HepG2 (cell line): ENCODE results near the gene CSMD2. TPM values are rescaled to one million over a fixed set of nuclear protein-coding genes. Genes with fewer than 3 reads are reported as not detected.

Experiments used
- ATAC-seq: fragments of 200-7000 bp; cut with Tn5 transposase; 3 replicates; pipeline ENCODE4 v1.9.1; 2020; ENCODE audit warnings: mild to moderate bottlenecking, moderate library complexity
- BruUV-seq: library from RNA; stranded (reverse); fragments of 400-500 nt; replicated peaks from 2 replicates; lab custom pipeline; 2021; lab: Mats Ljungman, UMichigan
- CTCF ChIA-PET: fragments of 300-600 bp; formaldehyde crosslinking; extraction: SDS; loops from one replicate; lab custom pipeline; 2021; ENCODE audit warnings: low total read pairs, inconsistent platforms, low intra/inter-chr PET ratio; lab: Yijun Ruan, JAX
- POLR2A ChIA-PET: fragments of 350-600 bp; sonication (Branson Sonifier 250); formaldehyde crosslinking; loops from one replicate; lab custom pipeline; 2020; ENCODE audit warnings: antibody characterized with exemption, inconsistent platforms; lab: Yijun Ruan, JAX
- DNase-seq: peaks from one replicate; pipeline ENCODE4 v3.0.0-alpha.2; 2015; ENCODE audit warnings: low spot score
- FAIRE-seq: peaks from 3 replicates; lab custom pipeline; 2011; peaks lifted over from hg19 to GRCh38; lab: Jason Lieb, UNC
- H2AFZ ChIP-seq: one replicate; pipeline ENCODE4 v1.6.1; 2011; ENCODE audit warnings: low read length, inconsistent platforms
- H3K27ac ChIP-seq: fragments of 300-600 bp; 3 replicates; pipeline ENCODE4 v1.8.0; 2011; ENCODE audit warnings: mixed run types, mild to moderate bottlenecking, mixed read lengths, low read length, inconsistent platforms; ENCODE audit not compliant: insufficient read depth; ENCODE audit errors: extremely low read length
- H3K27me3 ChIP-seq, 2 experiments: fragments of 200-600 bp in 1 of 2; 2 replicates in 1 of 2; 3 replicates in 1 of 2; pipeline versions ENCODE4 v1.6.0 to v1.8.0; 2011; ENCODE audit warnings: low read length in 2 of 2, mild to moderate bottlenecking in 2 of 2, moderate library complexity in 2 of 2, inconsistent platforms in 1 of 2; ENCODE audit not compliant: insufficient read depth in 2 of 2, control insufficient read depth in 1 of 2
- H3K36me3 ChIP-seq, 2 experiments: fragments of 200-600 bp in 1 of 2; replicated peaks in 1 of 2; 2 replicates in 1 of 2; 3 replicates in 1 of 2; pipeline versions ENCODE4 v1.5.1 to v1.8.0; 2011; ENCODE audit warnings: low read length in 2 of 2, inconsistent platforms in 1 of 2; ENCODE audit not compliant: insufficient read depth in 2 of 2, control insufficient read depth in 1 of 2
- H3K4me1 ChIP-seq: 2 replicates; pipeline ENCODE4 v1.5.1; 2012; ENCODE audit warnings: low read length, inconsistent platforms; ENCODE audit not compliant: insufficient read depth
- H3K4me2 ChIP-seq: 2 replicates; pipeline ENCODE4 v1.6.0; 2011; ENCODE audit warnings: low read depth, low read length, inconsistent platforms
- H3K4me3 ChIP-seq, 3 experiments: fragments of 200-600 bp in 1 of 3; sonication (generic), shearing (Covaris generic) in 1 of 3; replicated peaks in 1 of 3; 2 replicates each; pipeline ENCODE4 v1.5.1; 2011 to 2016; ENCODE audit warnings: low read length in 3 of 3, inconsistent platforms in 2 of 3, low read depth in 2 of 3, mild to moderate bottlenecking in 2 of 3, control low read depth in 1 of 3, mixed read lengths in 1 of 3; ENCODE audit not compliant: insufficient read depth in 1 of 3
- H3K79me2 ChIP-seq: one replicate; pipeline ENCODE4 v1.6.1; 2011; ENCODE audit warnings: low read length, inconsistent platforms; ENCODE audit not compliant: insufficient read depth
- H3K9ac ChIP-seq: 2 replicates; pipeline ENCODE4 v1.6.0; 2011; ENCODE audit warnings: mild to moderate bottlenecking, low read depth, low read length, inconsistent platforms; ENCODE audit not compliant: insufficient read depth
- H3K9me3 ChIP-seq: 2 replicates; pipeline ENCODE4 v1.5.1; 2012; ENCODE audit warnings: mild to moderate bottlenecking, low read length
- H4K20me1 ChIP-seq: 2 replicates; pipeline ENCODE4 v1.6.0; 2011; ENCODE audit warnings: inconsistent platforms, mild to moderate bottlenecking, low read length, moderate library complexity; ENCODE audit not compliant: insufficient read depth
- ATF2 ChIP-seq: sonication (generic); formaldehyde crosslinking; IDR thresholded peaks from 2 replicates; pipeline ENCODE4 v1.4.0; 2020; ENCODE audit warnings: missing genetic modification reagents
- CERS6 ChIP-seq: sonication (generic); formaldehyde crosslinking; IDR thresholded peaks from 2 replicates; pipeline ENCODE4 v1.5.0; 2020; ENCODE audit warnings: missing genetic modification reagents
- DMTF1 ChIP-seq: sonication (generic); formaldehyde crosslinking; IDR thresholded peaks from 2 replicates; pipeline ENCODE4 v1.4.0; 2020; ENCODE audit warnings: mild to moderate bottlenecking, missing genetic modification reagents
- FOSL1 ChIP-seq: sonication (generic); formaldehyde crosslinking; IDR thresholded peaks from 2 replicates; pipeline ENCODE4 v1.9.0; 2021; ENCODE audit warnings: missing genetic modification reagents, borderline replicate concordance
- MXD3 ChIP-seq: IDR thresholded peaks from 2 replicates; pipeline ENCODE4 v1.6.1; 2016; ENCODE audit warnings: mild to moderate bottlenecking, missing biosample characterization, missing genetic modification reagents
- NFKBIZ ChIP-seq: IDR thresholded peaks from 2 replicates; pipeline ENCODE4 v1.6.1; 2018; ENCODE audit warnings: missing genetic modification reagents, missing compliant biosample characterization
- SPEN ChIP-seq: sonication (generic); formaldehyde crosslinking; IDR thresholded peaks from 2 replicates; pipeline ENCODE4 v1.5.1; 2020; ENCODE audit warnings: low read depth, mild to moderate bottlenecking, missing genetic modification reagents
- THAP7 ChIP-seq: sonication (generic); formaldehyde crosslinking; IDR thresholded peaks from 2 replicates; pipeline ENCODE4 v1.8.1; 2023; ENCODE audit warnings: mild to moderate bottlenecking, missing genetic modification reagents
- ZNF563 ChIP-seq: sonication (generic); formaldehyde crosslinking; IDR thresholded peaks from 2 replicates; pipeline ENCODE4 v1.8.0; 2022; ENCODE audit warnings: mild to moderate bottlenecking, moderate library complexity, missing genetic modification reagents
- WGBS: methylation state at CpG from one replicate; pipeline ENCODE4 v1.1.6; 2017; ENCODE audit warnings: low lambda C conversion rate; 5-methylcytosine and 5-hydroxymethylcytosine counted together
- in situ Hi-C: cut with HindIII; loops from 2 replicates; pipeline ENCODE4 v1.10.0; 2017; ENCODE audit warnings: low pct_unique_long_range_greater_than_20kb; ENCODE audit not compliant: extremely low pct_ligation_motif_present
- intact Hi-C: fragments of 100-400 bp; cut with micrococcal nuclease; formaldehyde crosslinking; loops from one replicate; pipeline ENCODE4 v1.10.0; 2022; ENCODE audit not compliant: unreplicated experiment
- polyA plus RNA-seq, 8 experiments: library from polyadenylated mRNA; depleted of rRNA in 3 of 8; stranded (reverse) in 7 of 8; unstranded in 1 of 8; fragments of >200 nt; fragmentation: Illumina TruSeq in 4 of 8; extraction: Trizol in 4 of 8; gene quantifications; 2 replicates each; pipeline versions ENCODE4 v1.2.1 to v1.2.3, GENCODE V29; 2011 to 2016; ENCODE audit warnings: low read depth in 4 of 8, missing spikeins in 1 of 8, mixed read lengths in 1 of 8; ENCODE audit not compliant: insufficient read depth in 1 of 8
- total RNA-seq, 5 experiments: library from RNA; depleted of rRNA; stranded (reverse); fragments of >200 nt; fragmentation: Illumina TruSeq; extraction: Trizol; gene quantifications; 2 replicates each; pipeline ENCODE4 v1.2.3, GENCODE V29; 2016; ENCODE audit warnings: low read depth in 1 of 5
- TF ChIP-seq, protein P1 (sequence below): sonication (generic); formaldehyde crosslinking; IDR thresholded peaks from 2 replicates; pipeline ENCODE4 v1.5.0; 2020; ENCODE audit warnings: missing genetic modification reagents

Gene CSMD2
- total and polyA plus RNA-seq, 2 of the 13 experiments (the other 11 are each of a cell fraction or from before 2014, with no cell fraction given): not detected

DNA sequence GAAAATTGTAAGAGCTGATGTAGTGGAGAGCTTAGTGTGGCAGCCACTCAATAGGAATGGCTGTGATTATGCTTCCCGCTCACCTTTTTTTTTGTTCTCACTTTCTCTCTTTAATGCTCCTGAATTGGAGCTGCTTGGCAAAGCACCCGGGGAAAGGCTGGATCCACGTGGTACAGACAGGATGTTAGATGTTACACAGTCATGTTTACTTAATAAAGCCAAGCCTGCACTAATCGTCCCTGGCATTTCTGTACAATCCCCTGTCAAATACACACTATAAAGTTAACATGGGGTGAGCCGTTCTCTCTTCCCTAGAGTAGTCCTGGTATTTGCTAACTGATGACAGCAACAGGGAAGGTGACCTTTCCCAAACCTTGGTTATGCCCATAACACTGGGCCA, 504.8 kb downstream of the CSMD2 start:
- 13% methylated on average over 5 of the region's 5 CpGs for WGBS
- no TSS peak for BruUV-seq
- H3K9ac ChIP-seq: no peak overlapping the region
- no peak overlapping the region for H2AFZ ChIP-seq
- CTCF ChIA-PET: no interaction called here
- no peak overlapping the region for H3K4me3 ChIP-seq
- H4K20me1 ChIP-seq: peaks cover 4% of the 10 kb centered on the region; the same call in 1 of the 2 replicates
- intact Hi-C loops: no loop called here
- POLR2A ChIA-PET: no interaction called here
- no peaks in the 10 kb centered on the region for H3K79me2 ChIP-seq
- ATAC-seq (no peak), DNase-seq (no peak), FAIRE-seq (no peak)
- no peak overlapping the region for H3K27ac ChIP-seq
- in situ Hi-C loops: no loop called here
- no peaks in the 10 kb centered on the region for H3K9me3 ChIP-seq
- no peak overlapping the region for H3K4me2 ChIP-seq
- no peaks in the 10 kb centered on the region for H3K4me1 ChIP-seq
- H3K27me3 ChIP-seq: peaks cover 0 to 5% of the 10 kb centered on the region in 2 experiments; a peak in 3 of 5 replicates
- H3K36me3 ChIP-seq: no peaks in the 10 kb centered on the region
- TF ChIP-seq NFKBIZ (CRISPR knock-in tag) (no peak), DMTF1 (no peak), THAP7 (no peak), FOSL1 (CRISPR knock-in tag) (no peak), SPEN (CRISPR knock-in tag) (no peak), ATF2 (CRISPR knock-in tag) (no peak), ZNF563 (CRISPR knock-in tag) (no peak), MXD3 (no peak), CERS6 (CRISPR knock-in tag) (no peak)
- TF ChIP-seq, protein P1, sequence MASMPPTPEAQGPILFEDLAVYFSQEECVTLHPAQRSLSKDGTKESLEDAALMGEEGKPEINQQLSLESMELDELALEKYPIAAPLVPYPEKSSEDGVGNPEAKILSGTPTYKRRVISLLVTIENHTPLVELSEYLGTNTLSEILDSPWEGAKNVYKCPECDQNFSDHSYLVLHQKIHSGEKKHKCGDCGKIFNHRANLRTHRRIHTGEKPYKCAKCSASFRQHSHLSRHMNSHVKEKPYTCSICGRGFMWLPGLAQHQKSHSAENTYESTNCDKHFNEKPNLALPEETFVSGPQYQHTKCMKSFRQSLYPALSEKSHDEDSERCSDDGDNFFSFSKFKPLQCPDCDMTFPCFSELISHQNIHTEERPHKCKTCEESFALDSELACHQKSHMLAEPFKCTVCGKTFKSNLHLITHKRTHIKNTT (CRISPR knock-in tag): no peak
